ENCODE results near the gene PARD3. TPM values are rescaled to one million over a fixed set of nuclear protein-coding genes. Genes with fewer than 3 reads are reported as not detected.

PARD3 gene
- total and polyA plus RNA-seq, 2 donors (not counting 3 experiments of a cell fraction or from before 2014, with no cell fraction given) = 7.3 to 24.1 TPM

GRCh38 chr10:34320265-34320664, 494.8 kb downstream of the PARD3 start:
- no peaks in the 10 kb centered on the region for H3K36me3 ChIP-seq (ENCODE audit: control insufficient read depth in 2 of 2, extremely low read depth in 1 of 2, insufficient read depth in 2 of 2, low read length in 2 of 2)
- H3K9ac ChIP-seq (replicated peaks; ENCODE audit: extremely low read depth, insufficient read depth, low read length) = no peak overlapping the region
- H3K4me3 ChIP-seq (replicated peaks in 1 of 3; ENCODE audit: insufficient read depth in 1 of 3, low read depth in 1 of 3, low read length in 3 of 3) = no peak overlapping the region
- dilution Hi-C loops (cut with MboI; ENCODE audit: extremely low pct_ligation_motif_present, low sequenced_read_pairs) = no loop called here
- TF ChIP-seq JUN (IDR thresholded peaks at IDR 0.05; ENCODE audit: borderline replicate concordance, insufficient read depth, insufficient read length, low read depth) (no peak), EZH2 (IDR thresholded peaks at IDR 0.05; ENCODE audit: borderline replicate concordance, low read depth, low read length, severe bottlenecking) (no peak), MYC (IDR thresholded peaks at IDR 0.05; ENCODE audit: low read depth, low read length) (no peak), FOS (IDR thresholded peaks at IDR 0.05; ENCODE audit: borderline replicate concordance, insufficient read depth, low read length) (no peak), POLR2AphosphoS5 (IDR thresholded peaks at IDR 0.05; ENCODE audit: insufficient read depth, low read depth, low read length) (no peak), POLR2A (IDR thresholded peaks at IDR 0.05; ENCODE audit: low read depth, low read length) (no peak), GATA2 (IDR thresholded peaks at IDR 0.05; ENCODE audit: insufficient read depth, insufficient read length, low read depth, low read length) (no peak)
- TF ChIP-seq, protein P1, sequence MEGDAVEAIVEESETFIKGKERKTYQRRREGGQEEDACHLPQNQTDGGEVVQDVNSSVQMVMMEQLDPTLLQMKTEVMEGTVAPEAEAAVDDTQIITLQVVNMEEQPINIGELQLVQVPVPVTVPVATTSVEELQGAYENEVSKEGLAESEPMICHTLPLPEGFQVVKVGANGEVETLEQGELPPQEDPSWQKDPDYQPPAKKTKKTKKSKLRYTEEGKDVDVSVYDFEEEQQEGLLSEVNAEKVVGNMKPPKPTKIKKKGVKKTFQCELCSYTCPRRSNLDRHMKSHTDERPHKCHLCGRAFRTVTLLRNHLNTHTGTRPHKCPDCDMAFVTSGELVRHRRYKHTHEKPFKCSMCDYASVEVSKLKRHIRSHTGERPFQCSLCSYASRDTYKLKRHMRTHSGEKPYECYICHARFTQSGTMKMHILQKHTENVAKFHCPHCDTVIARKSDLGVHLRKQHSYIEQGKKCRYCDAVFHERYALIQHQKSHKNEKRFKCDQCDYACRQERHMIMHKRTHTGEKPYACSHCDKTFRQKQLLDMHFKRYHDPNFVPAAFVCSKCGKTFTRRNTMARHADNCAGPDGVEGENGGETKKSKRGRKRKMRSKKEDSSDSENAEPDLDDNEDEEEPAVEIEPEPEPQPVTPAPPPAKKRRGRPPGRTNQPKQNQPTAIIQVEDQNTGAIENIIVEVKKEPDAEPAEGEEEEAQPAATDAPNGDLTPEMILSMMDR (IDR thresholded peaks at IDR 0.05; ENCODE audit: extremely low read depth in 1 of 2, insufficient read depth in 1 of 2, low read depth in 1 of 2, low read length in 2 of 2) = no peak
- intact Hi-C loops (cut with micrococcal nuclease) = no loop called here
- ChIA-PET CTCF (interaction anchor here (1.0 to 1.5 kb wide), 6 partner anchors 14 to 337 kb away, joined by 3 to 6 read pairs (median 4); no protein-coding TSS in a partner anchor), POLR2A (no interaction called here)
- peaks cover 6% of the 10 kb centered on the region for H3K4me1 ChIP-seq (ENCODE audit: control insufficient read depth, extremely low read depth, insufficient read depth, low read length)
- FAIRE-seq = no peak
- H4K20me1 ChIP-seq (replicated peaks; ENCODE audit: control insufficient read depth, extremely low read depth, insufficient read depth, low read length) = no peaks in the 10 kb centered on the region
- no TSS peak for BruUV-seq (replicated peaks)
- H3K9me1 ChIP-seq (replicated peaks; ENCODE audit: control insufficient read depth, extremely low read depth, insufficient read depth, low read length) = no peaks in the 10 kb centered on the region
- no peaks in the 10 kb centered on the region for H3K9me3 ChIP-seq (replicated peaks; ENCODE audit: control insufficient read depth, insufficient read depth, low read length)
- DNase-seq (ENCODE audit: low read depth, low spot score) = no peak
- H3K27me3 ChIP-seq (ENCODE audit: control insufficient read depth in 2 of 2, insufficient read depth in 2 of 2, low read length in 2 of 2) = no peaks in the 10 kb centered on the region
- H3K27ac ChIP-seq (ENCODE audit: insufficient read depth, low read depth, low read length) = no peak overlapping the region
- no peaks in the 10 kb centered on the region for H3K79me2 ChIP-seq (ENCODE audit: control insufficient read depth, insufficient read depth, low read length)
- H3K4me2 ChIP-seq (ENCODE audit: insufficient read depth, low read length) = no peak overlapping the region
- H2AFZ ChIP-seq (ENCODE audit: low read depth, low read length) = no peak overlapping the region
